Gastrocnemius medialis (tissue), 4 donors: ENCODE measurements around the gene KLHDC1. TPM values are rescaled to one million over a fixed set of nuclear protein-coding genes. Genes with fewer than 3 reads are reported as not detected.
"Not testable (repeated sequence)": the region's sequence is repeated elsewhere in the genome, so short reads cannot be mapped to it uniquely, and the experiment has no call there.

ENCODE experiments used
- ATAC-seq, 2 donors: fragments of 150-250 bp; one replicate each; pipeline ENCODE4 v1.9.1; 2016
- DNase-seq, 2 donors: peaks; one replicate each; pipeline ENCODE4 v3.0.0-alpha.2; 2019
- H3K27ac ChIP-seq, 4 donors: fragments of 200-600 bp; sonication (generic); 1 replicate in 1 of 4; 2 replicates in 3 of 4; pipeline ENCODE4 v1.5.1; 2016 to 2018; ENCODE audit warnings: mild to moderate bottlenecking in 2 of 4, moderate library complexity in 1 of 4
- H3K27me3 ChIP-seq, 3 donors: fragments of 200-600 bp; sonication (generic) in 2 of 3; 1 replicate in 1 of 3; 2 replicates in 2 of 3; pipeline versions ENCODE4 v1.5.1 to v1.6.0; 2016 to 2019; ENCODE audit warnings: mild to moderate bottlenecking in 1 of 3, moderate library complexity in 1 of 3
- H3K36me3 ChIP-seq, 2 donors: fragments of 200-600 bp; sonication (generic) in 1 of 2; one replicate each; pipeline ENCODE4 v1.5.1; 2017 to 2018
- H3K4me1 ChIP-seq, 2 donors: fragments of 200-600 bp; sonication (generic) in 1 of 2; one replicate each; pipeline ENCODE4 v1.5.1; 2016 to 2017; ENCODE audit warnings: mild to moderate bottlenecking in 2 of 2
- H3K4me3 ChIP-seq, 4 donors: fragments of 200-600 bp; sonication (generic) in 3 of 4; 1 replicate in 1 of 4; 2 replicates in 3 of 4; pipeline ENCODE4 v1.5.1; 2016 to 2019; ENCODE audit warnings: mild to moderate bottlenecking in 2 of 4
- H3K9me3 ChIP-seq, 3 donors: fragments of 200-600 bp; sonication (generic) in 2 of 3; 1 replicate in 1 of 3; 2 replicates in 2 of 3; pipeline ENCODE4 v1.5.1; 2016 to 2019
- POLR2A ChIP-seq, 2 donors: fragments of 450-650 bp; IDR thresholded peaks; one replicate each; pipeline ENCODE4 v1.6.1; 2017; ENCODE audit warnings: antibody characterized with exemption in 2 of 2, mild to moderate bottlenecking in 2 of 2, moderate library complexity in 2 of 2
- in situ Hi-C, 4 donors: fragments of 200-750 bp; cut with MboI; loops; one replicate each; pipeline versions ENCODE4 v1.15.0 to v1.8.0; 2017; ENCODE audit warnings: low sequenced_read_pairs in 4 of 4
- intact Hi-C: fragments of 100-400 bp; cut with DNase I; formaldehyde crosslinking; loops from one replicate; pipeline ENCODE4 v1.15.1; 2023; ENCODE audit warnings: low total_unique reads
- total RNA-seq, 4 donors: library from RNA; depleted of rRNA; stranded (reverse); fragments of >200 nt; gene quantifications; one replicate each; pipeline versions ENCODE4 v1.1.0 to v1.2.3, GENCODE V29; 2016
- TF ChIP-seq, protein P1 (sequence below), 5 experiments: fragments of 450-650 bp in 3 of 5; fragments of 200-600 bp in 2 of 5; sonication (generic) in 2 of 5; IDR thresholded peaks in 4 of 5; conservative IDR thresholded peaks in 1 of 5; 1 replicate in 4 of 5; 2 replicates in 1 of 5; pipeline ENCODE4 v1.5.1; 2016 to 2019; ENCODE audit warnings: antibody characterized with exemption in 5 of 5, mild to moderate bottlenecking in 3 of 5, moderate library complexity in 3 of 5

Gene KLHDC1
- total RNA-seq, 4 donors from 2014 or later, result 4.1 to 7.2 (median 4.7) TPM

DNA sequence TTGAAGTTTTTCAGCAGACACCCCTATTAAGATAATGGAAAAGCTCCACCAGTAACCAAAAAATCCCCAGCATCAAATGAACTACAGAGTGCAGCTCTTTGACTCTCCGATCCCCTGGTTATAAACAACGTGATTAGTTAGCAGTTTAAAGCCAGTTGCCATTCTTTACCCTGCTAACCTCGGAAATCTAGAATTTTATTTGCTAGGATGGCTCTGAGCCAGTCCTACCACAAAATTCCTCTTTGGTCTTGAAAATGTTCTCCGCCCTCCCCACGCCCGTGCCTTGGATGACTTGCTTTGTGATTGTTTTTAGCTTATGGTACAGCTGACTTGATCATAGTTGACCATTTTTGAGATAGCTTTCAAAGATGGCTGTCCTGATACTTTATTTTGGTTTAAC, 76.3 kb downstream of the KLHDC1 start:
- H3K4me1 ChIP-seq, result peaks cover 35 to 37% of the 10 kb centered on the region in 2 donors
- H3K9me3 ChIP-seq, result no peaks in the 10 kb centered on the region
- H3K27me3 ChIP-seq, result no peaks in the 10 kb centered on the region
- DNase-seq, result no peak
- peak overlapping the region; percentile 84 to 100 (median 88) for H3K4me3 ChIP-seq
- in situ Hi-C loops (loop anchor here in 2 of 4 donors (10.0 kb wide), 1 partner anchor 134 kb away; the partner anchor contains the start of gene DNAAF2 (in 2 of the 2)), intact Hi-C loops (loop anchor here (2.0 to 10.0 kb wide), 3 partner anchors 76 to 346 kb away; partner anchors contain the start of genes KLHDC1, NEMF and VCPKMT)
- no peak for TF ChIP-seq POLR2A (IDR thresholded peaks at IDR 0.05)
- TF ChIP-seq, protein P1, sequence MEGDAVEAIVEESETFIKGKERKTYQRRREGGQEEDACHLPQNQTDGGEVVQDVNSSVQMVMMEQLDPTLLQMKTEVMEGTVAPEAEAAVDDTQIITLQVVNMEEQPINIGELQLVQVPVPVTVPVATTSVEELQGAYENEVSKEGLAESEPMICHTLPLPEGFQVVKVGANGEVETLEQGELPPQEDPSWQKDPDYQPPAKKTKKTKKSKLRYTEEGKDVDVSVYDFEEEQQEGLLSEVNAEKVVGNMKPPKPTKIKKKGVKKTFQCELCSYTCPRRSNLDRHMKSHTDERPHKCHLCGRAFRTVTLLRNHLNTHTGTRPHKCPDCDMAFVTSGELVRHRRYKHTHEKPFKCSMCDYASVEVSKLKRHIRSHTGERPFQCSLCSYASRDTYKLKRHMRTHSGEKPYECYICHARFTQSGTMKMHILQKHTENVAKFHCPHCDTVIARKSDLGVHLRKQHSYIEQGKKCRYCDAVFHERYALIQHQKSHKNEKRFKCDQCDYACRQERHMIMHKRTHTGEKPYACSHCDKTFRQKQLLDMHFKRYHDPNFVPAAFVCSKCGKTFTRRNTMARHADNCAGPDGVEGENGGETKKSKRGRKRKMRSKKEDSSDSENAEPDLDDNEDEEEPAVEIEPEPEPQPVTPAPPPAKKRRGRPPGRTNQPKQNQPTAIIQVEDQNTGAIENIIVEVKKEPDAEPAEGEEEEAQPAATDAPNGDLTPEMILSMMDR (IDR thresholded peaks at IDR 0.05 in 4 of 5, conservative IDR thresholded peaks at IDR 0.05 in 1 of 5), result no peak
- H3K27ac ChIP-seq, result peak overlapping the region; percentile 94 to 100 (median 96)
- H3K36me3 ChIP-seq, result peaks cover 0 to 22% of the 10 kb centered on the region in 2 donors
- ATAC-seq, result no peak

DNA sequence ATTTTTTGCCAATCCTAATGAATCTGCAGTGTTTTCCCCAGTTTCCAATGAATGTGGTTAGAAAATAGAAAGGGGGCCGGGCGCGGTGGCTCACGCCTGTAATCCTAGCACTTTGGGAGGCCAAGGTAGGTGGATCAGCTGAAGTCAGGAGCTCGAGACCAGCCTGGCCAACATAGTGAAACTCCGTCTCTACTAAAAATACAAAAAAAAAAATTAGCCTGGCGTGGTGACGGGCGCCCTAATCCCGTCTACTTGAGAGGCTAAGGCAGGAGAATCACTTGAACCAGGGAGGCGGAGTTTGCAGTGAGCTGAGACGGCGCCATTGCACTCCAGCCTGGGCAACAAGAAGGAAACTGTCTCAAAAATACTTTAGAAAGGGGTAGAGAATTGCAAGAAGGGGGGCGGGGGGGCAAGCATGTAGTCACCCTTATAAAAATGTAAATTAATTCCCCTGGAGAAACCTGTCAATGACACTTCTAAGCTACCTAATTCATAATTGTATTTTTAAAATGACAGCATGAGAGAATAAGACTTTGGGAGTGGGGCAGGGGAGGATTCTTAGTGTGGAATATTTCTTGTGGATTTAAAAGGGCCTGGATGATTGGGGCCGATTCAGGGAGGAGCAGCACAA, 76.8 kb downstream of the KLHDC1 start:
- Histone ChIP-seq H3K36me3 (peaks cover 0 to 28% of the 10 kb centered on the region in 2 donors), H3K27ac (peak overlapping the region; percentile 94 to 100 (median 96)), H3K27me3 (no peaks in the 10 kb centered on the region), H3K4me1 (peaks cover 37% of the 10 kb centered on the region in 2 donors), H3K9me3 (no peaks in the 10 kb centered on the region), H3K4me3 (peak overlapping the region; percentile 84 to 100 (median 88))
- intact Hi-C loops, result loop anchor here (2.0 to 10.0 kb wide), 3 partner anchors 77 to 345 kb away; partner anchors contain the start of genes KLHDC1, NEMF and VCPKMT
- ATAC-seq, result no peak
- no peak for TF ChIP-seq POLR2A (IDR thresholded peaks at IDR 0.05)
- TF ChIP-seq, protein P1 (IDR thresholded peaks at IDR 0.05 in 4 of 5, conservative IDR thresholded peaks at IDR 0.05 in 1 of 5), result no peak
- in situ Hi-C loops, result loop anchor here in 2 of 4 donors (10.0 kb wide), 1 partner anchor 135 kb away; the partner anchor contains the start of gene DNAAF2 (in 2 of the 2)
- DNase-seq, result no peak

DNA sequence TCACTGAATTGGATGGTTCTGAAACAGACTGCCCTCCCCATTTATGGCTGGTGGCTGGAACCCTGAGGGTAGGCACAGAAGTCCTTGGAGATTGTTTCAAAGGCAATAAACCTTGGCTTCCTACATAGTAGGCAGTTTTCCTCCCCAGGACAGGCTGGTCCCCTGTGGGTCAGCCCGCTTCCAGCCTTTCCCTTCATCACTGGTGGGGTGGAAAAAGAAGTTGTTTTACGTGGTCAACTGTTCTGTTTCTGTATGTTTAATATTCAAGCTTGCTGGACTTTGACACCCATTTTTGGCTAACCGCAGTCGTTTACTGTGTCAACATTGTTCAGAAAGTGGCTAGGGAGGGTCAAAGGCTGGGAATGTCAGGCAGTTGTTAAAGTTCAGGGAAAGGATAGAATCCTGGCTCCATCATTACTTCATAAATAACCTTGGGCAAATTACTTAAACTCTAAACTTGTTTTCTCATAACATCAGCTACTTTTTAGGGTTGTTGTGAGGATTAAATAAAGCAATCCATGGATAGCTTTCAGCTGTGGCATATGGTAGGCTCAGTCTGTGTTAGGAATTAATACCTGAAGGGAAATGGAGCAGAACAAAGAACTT, 77.4 kb downstream of the KLHDC1 start:
- Histone ChIP-seq H3K9me3 (no peaks in the 10 kb centered on the region), H3K4me3 (peak overlapping the region in 2 of 4 donors; percentile 88 to 100), H3K36me3 (peaks cover 0 to 34% of the 10 kb centered on the region in 2 donors), H3K4me1 (peaks cover 37% of the 10 kb centered on the region in 2 donors), H3K27me3 (no peaks in the 10 kb centered on the region), H3K27ac (peak overlapping the region; percentile 34 to 100 (median 96))
- intact Hi-C loops (no loop called here), in situ Hi-C loops (no loop called here)
- no peak for ATAC-seq
- TF ChIP-seq, protein P1 (IDR thresholded peaks at IDR 0.05 in 4 of 5, conservative IDR thresholded peaks at IDR 0.05 in 1 of 5), result no peak
- DNase-seq, result no peak

DNA sequence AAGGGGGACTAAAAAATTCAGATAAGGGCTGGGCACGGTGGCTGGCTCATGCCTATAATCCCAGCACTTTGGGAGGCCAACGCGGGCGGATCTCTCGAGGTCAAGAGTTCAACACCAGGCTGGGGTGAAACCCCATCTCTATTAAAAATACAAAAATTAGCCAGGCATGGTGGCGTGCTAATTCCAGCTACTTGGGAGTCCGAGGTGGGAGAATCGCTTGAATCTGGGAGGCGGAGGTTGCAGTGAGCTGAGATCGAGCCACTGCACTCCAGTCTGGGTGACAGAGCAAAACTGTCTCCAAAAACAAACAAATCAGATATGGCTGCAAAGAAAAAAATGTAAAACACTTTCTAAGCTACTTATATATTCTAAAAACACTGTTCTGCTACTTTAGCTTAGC, 78.8 kb downstream of the KLHDC1 start:
- not testable (repeated sequence) for H3K27ac ChIP-seq, ATAC-seq

DNA sequence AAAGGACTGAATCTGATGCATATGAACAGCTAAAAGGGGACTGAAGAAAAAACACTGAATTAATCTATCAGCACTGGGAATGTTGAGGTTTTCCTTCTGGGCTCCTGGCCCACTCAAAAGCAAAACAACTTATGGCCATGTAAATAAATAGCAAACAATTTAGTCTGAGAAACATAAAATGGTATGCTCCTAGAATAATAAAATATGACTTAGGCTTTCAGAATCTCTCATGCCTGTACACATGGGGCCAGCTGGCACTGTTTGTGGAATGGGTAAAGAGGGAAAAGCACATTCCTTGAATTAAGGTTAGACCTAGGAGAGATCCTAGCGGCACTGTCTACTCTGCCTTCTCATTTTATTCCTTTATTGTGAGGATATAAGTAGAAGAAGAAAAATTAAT, 81.2 kb downstream of the KLHDC1 start:
- Histone ChIP-seq H3K9me3 (no peaks in the 10 kb centered on the region), H3K36me3 (peaks cover 0 to 64% of the 10 kb centered on the region in 2 donors), H3K27ac (peak overlapping the region in 3 of 4 donors; percentile 2 to 11 (median 8)), H3K4me3 (no peak overlapping the region), H3K27me3 (no peaks in the 10 kb centered on the region), H3K4me1 (peaks cover 28 to 30% of the 10 kb centered on the region in 2 donors)
- ATAC-seq, result no peak
- no peak for TF ChIP-seq POLR2A (IDR thresholded peaks at IDR 0.05)
- TF ChIP-seq, protein P1 (IDR thresholded peaks at IDR 0.05 in 4 of 5, conservative IDR thresholded peaks at IDR 0.05 in 1 of 5), result no peak
- intact Hi-C loops, result no loop called here
- DNase-seq, result no peak
- in situ Hi-C loops, result no loop called here

More for the DNA sequence above, 78.8 kb downstream of the KLHDC1 start:
- H3K36me3 ChIP-seq, result peaks cover 0 to 46% of the 10 kb centered on the region in 2 donors
- H3K4me3 ChIP-seq, H3K9me3 ChIP-seq, H3K27me3 ChIP-seq, in situ Hi-C loops, intact Hi-C loops, DNase-seq: not testable (repeated sequence)
- peaks cover 36 to 37% of the 10 kb centered on the region in 2 donors for H3K4me1 ChIP-seq
